GM23338 (cell line): ENCODE data around the gene VSTM2L. TPM values are rescaled to one million over a fixed set of nuclear protein-coding genes. Genes with fewer than 3 reads are reported as not detected.

ENCODE experiments used
- ATAC-seq: fragments of 200-7000 bp; cut with Tn5 transposase; 3 replicates; pipeline ENCODE4 v1.9.1; 2020
- DNase-seq: peaks from one replicate; pipeline ENCODE4 v3.0.0-alpha.2; 2015; ENCODE audit warnings: low spot score
- H2AFZ ChIP-seq: fragments of 200-600 bp; sonication (generic); 2 replicates; pipeline ENCODE4 v1.8.0; 2016; ENCODE audit warnings: antibody characterized with exemption, mild to moderate bottlenecking, moderate library complexity
- H3F3A ChIP-seq: fragments of 200-600 bp; sonication (generic); replicated peaks from 2 replicates; pipeline ENCODE4 v1.8.0; 2017; ENCODE audit warnings: antibody characterized with exemption, mixed run types, low read depth
- H3K27ac ChIP-seq: fragments of 200-600 bp; sonication (generic); 2 replicates; pipeline ENCODE4 v1.6.1; 2016; ENCODE audit warnings: low read depth
- H3K27me3 ChIP-seq: fragments of 200-600 bp; sonication (generic); 2 replicates; pipeline ENCODE4 v1.8.0; 2016; ENCODE audit warnings: mild to moderate bottlenecking, mixed run types, moderate library complexity; ENCODE audit not compliant: insufficient read depth
- H3K36me3 ChIP-seq: fragments of 200-600 bp; sonication (generic); 2 replicates; pipeline ENCODE4 v1.8.0; 2016; ENCODE audit warnings: mild to moderate bottlenecking; ENCODE audit not compliant: insufficient read depth
- H3K4me1 ChIP-seq: fragments of 200-600 bp; sonication (generic); 2 replicates; pipeline ENCODE4 v1.8.0; 2016; ENCODE audit warnings: mild to moderate bottlenecking, moderate library complexity; ENCODE audit not compliant: insufficient read depth
- H3K4me2 ChIP-seq: fragments of 200-600 bp; sonication (generic); 2 replicates; pipeline ENCODE4 v1.7.1; 2017; ENCODE audit warnings: mixed run types
- H3K4me3 ChIP-seq: fragments of 200-600 bp; sonication (generic); 2 replicates; pipeline ENCODE4 v1.6.1; 2016; ENCODE audit warnings: mixed run types
- H3K79me2 ChIP-seq: fragments of 200-600 bp; sonication (generic); replicated peaks from 2 replicates; pipeline ENCODE4 v1.8.0; 2017; ENCODE audit warnings: mild to moderate bottlenecking; ENCODE audit not compliant: insufficient read depth
- H3K9me2 ChIP-seq: fragments of 200-600 bp; sonication (generic); 2 replicates; pipeline ENCODE4 v1.8.0; 2017; ENCODE audit not compliant: insufficient read depth
- H4K20me1 ChIP-seq: fragments of 200-600 bp; sonication (generic); replicated peaks from 2 replicates; pipeline ENCODE4 v1.8.0; 2017; ENCODE audit warnings: mild to moderate bottlenecking; ENCODE audit not compliant: insufficient read depth
- H3K27ac Mint-ChIP-seq: 2 replicates; pipeline ENCODE4 v1.8.0; 2020; ENCODE audit warnings: inconsistent platforms, mild to moderate bottlenecking, moderate library complexity, mixed read lengths
- H3K27me3 Mint-ChIP-seq: 3 replicates; pipeline ENCODE4 v1.8.0; 2022; ENCODE audit warnings: low read depth, mild to moderate bottlenecking, moderate library complexity, mixed read lengths, inconsistent platforms; ENCODE audit not compliant: insufficient read depth, poor library complexity
- H3K36me3 Mint-ChIP-seq: 3 replicates; pipeline ENCODE4 v1.8.0; 2021; ENCODE audit warnings: low read depth, mild to moderate bottlenecking, inconsistent platforms, moderate library complexity, mixed read lengths
- H3K4me1 Mint-ChIP-seq: 3 replicates; pipeline ENCODE4 v1.8.0; 2020; ENCODE audit warnings: mild to moderate bottlenecking, inconsistent platforms, mixed read lengths
- H3K4me3 Mint-ChIP-seq: 3 replicates; pipeline ENCODE4 v1.8.0; 2021; ENCODE audit warnings: moderate library complexity, mild to moderate bottlenecking, inconsistent platforms, mixed read lengths
- H3K9me3 Mint-ChIP-seq: 3 replicates; pipeline ENCODE4 v1.8.0; 2020; ENCODE audit warnings: moderate library complexity, mild to moderate bottlenecking, inconsistent platforms, mixed read lengths
- CREB1 ChIP-seq: fragments of 250-450 bp; sonication (Bioruptor Pico); IDR thresholded peaks from 2 replicates; pipeline ENCODE4 v1.5.0; 2020; ENCODE audit warnings: low read depth, mild to moderate bottlenecking, moderate library complexity
- EZH2 ChIP-seq: fragments of 200-600 bp; sonication (generic); IDR thresholded peaks from one replicate; pipeline ENCODE4 v1.8.0; 2017; ENCODE audit warnings: antibody characterized with exemption, mild to moderate bottlenecking, low read depth; ENCODE audit not compliant: unreplicated experiment
- EZH2phosphoT487 ChIP-seq: fragments of 200-600 bp; sonication (generic); IDR thresholded peaks from one replicate; pipeline ENCODE4 v1.8.1; 2018; ENCODE audit warnings: antibody characterized with exemption; ENCODE audit not compliant: unreplicated experiment
- JUNB ChIP-seq: IDR thresholded peaks from one replicate; pipeline ENCODE4 v1.6.1; 2016; ENCODE audit warnings: antibody characterized with exemption; ENCODE audit not compliant: unreplicated experiment
- POLR2AphosphoS5 ChIP-seq: IDR thresholded peaks from 2 replicates; pipeline ENCODE4 v1.6.1; 2016; ENCODE audit warnings: antibody characterized with exemption, low read depth
- REST ChIP-seq: IDR thresholded peaks from one replicate; pipeline ENCODE4 v1.6.1; 2018; ENCODE audit warnings: antibody characterized with exemption; ENCODE audit not compliant: unreplicated experiment
- ZNF114 ChIP-seq: fragments of 250-450 bp; sonication (Bioruptor Pico); IDR thresholded peaks from 2 replicates; pipeline ENCODE4 v1.5.0; 2020; ENCODE audit warnings: mild to moderate bottlenecking, moderate library complexity
- polyA plus RNA-seq: library from polyadenylated mRNA; unstranded; fragments of >200 nt; fragmentation: Nextera tagmentation; extraction: Ambion mirVana; gene quantifications from 2 replicates; pipeline ENCODE4 v1.2.1, GENCODE V29; 2016
- total RNA-seq: library from RNA; depleted of rRNA; stranded (reverse); fragments of >200 nt; shearing (Covaris generic); gene quantifications from 2 replicates; pipeline ENCODE4 v1.2.3, GENCODE V29; 2014
- TF ChIP-seq, protein P1 (sequence below): IDR thresholded peaks from 2 replicates; pipeline ENCODE4 v1.6.1; 2016; ENCODE audit warnings: antibody characterized with exemption
- TF ChIP-seq, protein P2 (sequence below): fragments of 250-450 bp; sonication (Bioruptor Pico); IDR thresholded peaks from 2 replicates; pipeline ENCODE4 v1.5.0; 2020; ENCODE audit warnings: mild to moderate bottlenecking, moderate library complexity

The VSTM2L gene
- total and polyA plus RNA-seq, 2 experiments from 2014 or later: 0.60 to 1.9 TPM

- no peak for TF ChIP-seq EZH2
- TF ChIP-seq, protein P1, sequence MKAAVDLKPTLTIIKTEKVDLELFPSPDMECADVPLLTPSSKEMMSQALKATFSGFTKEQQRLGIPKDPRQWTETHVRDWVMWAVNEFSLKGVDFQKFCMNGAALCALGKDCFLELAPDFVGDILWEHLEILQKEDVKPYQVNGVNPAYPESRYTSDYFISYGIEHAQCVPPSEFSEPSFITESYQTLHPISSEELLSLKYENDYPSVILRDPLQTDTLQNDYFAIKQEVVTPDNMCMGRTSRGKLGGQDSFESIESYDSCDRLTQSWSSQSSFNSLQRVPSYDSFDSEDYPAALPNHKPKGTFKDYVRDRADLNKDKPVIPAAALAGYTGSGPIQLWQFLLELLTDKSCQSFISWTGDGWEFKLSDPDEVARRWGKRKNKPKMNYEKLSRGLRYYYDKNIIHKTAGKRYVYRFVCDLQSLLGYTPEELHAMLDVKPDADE: no peak
- no peak for TF ChIP-seq ZNF114 (CRISPR knock-in tag)
- no peak for TF ChIP-seq CREB1 (CRISPR knock-in tag)
- TF ChIP-seq POLR2AphosphoS5: no peak
- TF ChIP-seq, protein P2, sequence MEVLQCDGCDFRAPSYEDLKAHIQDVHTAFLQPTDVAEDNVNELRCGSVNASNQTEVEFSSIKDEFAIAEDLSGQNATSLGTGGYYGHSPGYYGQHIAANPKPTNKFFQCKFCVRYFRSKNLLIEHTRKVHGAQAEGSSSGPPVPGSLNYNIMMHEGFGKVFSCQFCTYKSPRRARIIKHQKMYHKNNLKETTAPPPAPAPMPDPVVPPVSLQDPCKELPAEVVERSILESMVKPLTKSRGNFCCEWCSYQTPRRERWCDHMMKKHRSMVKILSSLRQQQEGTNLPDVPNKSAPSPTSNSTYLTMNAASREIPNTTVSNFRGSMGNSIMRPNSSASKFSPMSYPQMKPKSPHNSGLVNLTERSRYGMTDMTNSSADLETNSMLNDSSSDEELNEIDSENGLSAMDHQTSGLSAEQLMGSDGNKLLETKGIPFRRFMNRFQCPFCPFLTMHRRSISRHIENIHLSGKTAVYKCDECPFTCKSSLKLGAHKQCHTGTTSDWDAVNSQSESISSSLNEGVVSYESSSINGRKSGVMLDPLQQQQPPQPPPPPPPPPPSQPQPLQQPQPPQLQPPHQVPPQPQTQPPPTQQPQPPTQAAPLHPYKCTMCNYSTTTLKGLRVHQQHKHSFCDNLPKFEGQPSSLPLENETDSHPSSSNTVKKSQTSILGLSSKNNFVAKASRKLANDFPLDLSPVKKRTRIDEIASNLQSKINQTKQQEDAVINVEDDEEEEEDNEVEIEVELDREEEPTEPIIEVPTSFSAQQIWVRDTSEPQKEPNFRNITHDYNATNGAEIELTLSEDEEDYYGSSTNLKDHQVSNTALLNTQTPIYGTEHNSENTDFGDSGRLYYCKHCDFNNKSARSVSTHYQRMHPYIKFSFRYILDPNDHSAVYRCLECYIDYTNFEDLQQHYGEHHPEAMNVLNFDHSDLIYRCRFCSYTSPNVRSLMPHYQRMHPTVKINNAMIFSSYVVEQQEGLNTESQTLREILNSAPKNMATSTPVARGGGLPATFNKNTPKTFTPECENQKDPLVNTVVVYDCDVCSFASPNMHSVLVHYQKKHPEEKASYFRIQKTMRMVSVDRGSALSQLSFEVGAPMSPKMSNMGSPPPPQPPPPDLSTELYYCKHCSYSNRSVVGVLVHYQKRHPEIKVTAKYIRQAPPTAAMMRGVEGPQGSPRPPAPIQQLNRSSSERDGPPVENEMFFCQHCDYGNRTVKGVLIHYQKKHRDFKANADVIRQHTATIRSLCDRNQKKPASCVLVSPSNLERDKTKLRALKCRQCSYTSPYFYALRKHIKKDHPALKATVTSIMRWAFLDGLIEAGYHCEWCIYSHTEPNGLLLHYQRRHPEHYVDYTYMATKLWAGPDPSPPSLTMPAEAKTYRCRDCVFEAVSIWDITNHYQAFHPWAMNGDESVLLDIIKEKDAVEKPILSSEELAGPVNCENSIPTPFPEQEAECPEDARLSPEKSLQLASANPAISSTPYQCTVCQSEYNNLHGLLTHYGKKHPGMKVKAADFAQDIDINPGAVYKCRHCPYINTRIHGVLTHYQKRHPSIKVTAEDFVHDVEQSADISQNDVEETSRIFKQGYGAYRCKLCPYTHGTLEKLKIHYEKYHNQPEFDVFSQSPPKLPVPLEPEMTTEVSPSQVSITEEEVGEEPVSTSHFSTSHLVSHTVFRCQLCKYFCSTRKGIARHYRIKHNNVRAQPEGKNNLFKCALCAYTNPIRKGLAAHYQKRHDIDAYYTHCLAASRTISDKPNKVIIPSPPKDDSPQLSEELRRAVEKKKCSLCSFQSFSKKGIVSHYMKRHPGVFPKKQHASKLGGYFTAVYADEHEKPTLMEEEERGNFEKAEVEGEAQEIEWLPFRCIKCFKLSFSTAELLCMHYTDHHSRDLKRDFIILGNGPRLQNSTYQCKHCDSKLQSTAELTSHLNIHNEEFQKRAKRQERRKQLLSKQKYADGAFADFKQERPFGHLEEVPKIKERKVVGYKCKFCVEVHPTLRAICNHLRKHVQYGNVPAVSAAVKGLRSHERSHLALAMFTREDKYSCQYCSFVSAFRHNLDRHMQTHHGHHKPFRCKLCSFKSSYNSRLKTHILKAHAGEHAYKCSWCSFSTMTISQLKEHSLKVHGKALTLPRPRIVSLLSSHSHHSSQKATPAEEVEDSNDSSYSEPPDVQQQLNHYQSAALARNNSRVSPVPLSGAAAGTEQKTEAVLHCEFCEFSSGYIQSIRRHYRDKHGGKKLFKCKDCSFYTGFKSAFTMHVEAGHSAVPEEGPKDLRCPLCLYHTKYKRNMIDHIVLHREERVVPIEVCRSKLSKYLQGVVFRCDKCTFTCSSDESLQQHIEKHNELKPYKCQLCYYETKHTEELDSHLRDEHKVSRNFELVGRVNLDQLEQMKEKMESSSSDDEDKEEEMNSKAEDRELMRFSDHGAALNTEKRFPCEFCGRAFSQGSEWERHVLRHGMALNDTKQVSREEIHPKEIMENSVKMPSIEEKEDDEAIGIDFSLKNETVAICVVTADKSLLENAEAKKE (CRISPR knock-in tag): no peak
- TF ChIP-seq REST: no peak
- no peak for TF ChIP-seq JUNB
- no peak for TF ChIP-seq EZH2phosphoT487
- no peaks in the 10 kb centered on the region for H3K9me3 Mint-ChIP-seq
- no peaks in the 10 kb centered on the region for H3K36me3 ChIP-seq
- H3K4me1 ChIP-seq: peaks cover 5% of the 10 kb centered on the region; the same call in 1 of the 2 replicates
- H3K27me3 ChIP-seq: no peaks in the 10 kb centered on the region
- H3K4me1 Mint-ChIP-seq: peaks cover 6% of the 10 kb centered on the region
- H3K27ac Mint-ChIP-seq: no peak overlapping the region
- H3K27ac ChIP-seq: no peak overlapping the region
- ATAC-seq (no peak), DNase-seq (no peak)
- H3K36me3 Mint-ChIP-seq: no peaks in the 10 kb centered on the region
- no peaks in the 10 kb centered on the region for H3F3A ChIP-seq
- no peak overlapping the region for H3K4me2 ChIP-seq
- no peak overlapping the region for H3K4me3 ChIP-seq
- no peaks in the 10 kb centered on the region for H3K79me2 ChIP-seq
- H2AFZ ChIP-seq: no peak overlapping the region
- H3K4me3 Mint-ChIP-seq: no peak overlapping the region; the same call in 2 of the 3 replicates
- H4K20me1 ChIP-seq: no peaks in the 10 kb centered on the region
- H3K27me3 Mint-ChIP-seq: peaks cover 8% of the 10 kb centered on the region
- no peaks in the 10 kb centered on the region for H3K9me2 ChIP-seq
These were observed 37.0 kb downstream of the VSTM2L start for GRCh38 chr20:37939701-37940560.
